Central memory CD4-positive, alpha-beta T cell (primary cell): ENCODE data around the gene DISP3.
A peak's percentile ranks its signal among the peaks of the same experiment; 100 is the strongest.

Experiments used
- DNase-seq: peaks from one replicate; pipeline ENCODE4 v3.0.0; 2022

The DISP3 gene

DNA sequence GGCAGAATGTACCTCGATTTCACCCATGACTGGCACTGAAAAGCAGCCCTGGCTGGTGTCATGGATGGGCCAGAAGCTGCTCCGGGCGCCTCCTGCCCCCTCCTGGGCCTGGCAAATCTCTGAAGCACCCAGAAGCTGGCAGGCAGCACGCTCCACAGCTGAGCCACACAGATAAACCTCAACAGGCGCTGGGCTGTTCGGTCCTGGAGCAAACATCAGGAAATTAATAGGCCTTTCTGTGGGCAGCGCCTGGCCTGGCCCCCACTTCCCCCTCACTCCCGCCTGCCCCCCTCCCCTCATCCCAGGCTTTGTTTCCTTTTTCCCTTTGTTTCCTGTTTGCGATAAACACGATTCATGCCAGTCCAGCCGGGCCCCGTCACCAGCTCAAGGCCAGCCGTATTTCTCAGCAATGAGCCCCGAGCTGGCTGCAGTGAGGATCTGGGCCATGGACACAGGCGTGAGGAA is 20.1 kb upstream of the DISP3 start:
- DNase-seq = no peak

DNA sequence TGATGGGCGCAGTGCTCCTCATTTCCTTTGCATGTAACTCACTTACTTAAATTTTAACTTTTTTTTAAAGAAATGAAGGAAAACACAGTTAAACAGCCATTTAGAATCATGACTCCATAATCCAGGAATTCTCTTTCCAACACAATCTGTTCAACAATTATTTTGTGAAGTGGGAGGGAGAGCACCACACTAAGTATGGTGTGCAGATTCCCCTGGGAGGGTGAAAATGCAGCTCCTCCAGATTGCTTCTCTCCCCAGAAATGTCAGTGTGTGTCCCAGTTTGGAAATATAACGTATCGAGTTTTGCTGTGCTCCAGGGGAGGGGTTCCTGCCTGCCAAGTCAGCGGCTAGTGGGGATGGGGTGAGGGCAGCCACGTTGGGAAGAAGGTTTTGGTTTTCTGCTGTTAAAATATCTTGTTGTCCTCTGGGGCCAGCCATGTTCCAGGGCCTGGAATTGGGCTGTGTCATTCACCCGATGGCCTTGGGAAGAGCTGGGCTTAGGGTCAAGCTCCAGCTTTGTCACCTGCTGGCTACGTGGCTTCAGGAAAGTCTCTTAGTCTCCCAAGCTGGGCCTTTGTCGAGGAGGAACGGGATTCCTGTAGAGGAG is 17.3 kb upstream of the DISP3 start:
- no peak for DNase-seq

DNA sequence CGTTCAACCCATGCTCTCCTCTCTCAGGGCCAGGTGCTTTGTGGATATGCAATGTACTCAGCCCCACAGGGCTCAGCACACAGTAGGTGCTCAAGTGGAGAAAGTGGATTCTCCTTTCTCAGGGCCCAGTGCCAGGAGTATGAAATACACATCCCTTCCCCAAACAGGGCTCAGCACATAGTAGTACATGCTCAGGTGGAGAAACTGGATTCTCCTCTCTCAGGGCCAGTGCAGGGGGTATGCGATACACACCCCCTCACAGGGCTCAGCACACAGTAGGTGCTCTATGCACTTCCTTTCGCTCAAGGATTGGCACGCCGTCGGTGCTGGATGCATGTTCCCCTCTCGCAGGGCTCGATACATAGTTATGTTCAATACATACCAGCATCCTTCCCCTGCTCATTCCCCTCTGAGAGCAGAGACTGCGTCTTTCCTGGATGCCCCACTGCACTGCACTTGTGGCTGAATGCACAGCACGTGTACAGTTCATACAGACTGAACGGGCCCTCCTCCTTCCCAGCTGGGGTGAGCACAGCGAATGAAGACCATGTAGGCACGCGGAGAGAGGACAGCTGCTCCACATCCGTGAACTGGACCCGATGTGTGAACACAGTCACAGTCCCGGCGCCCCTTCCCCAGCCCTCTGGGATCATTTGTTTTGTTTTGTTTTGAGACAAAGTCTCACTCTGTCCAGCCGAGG is 16.6 kb upstream of the DISP3 start:
- DNase-seq = no peak

DNA sequence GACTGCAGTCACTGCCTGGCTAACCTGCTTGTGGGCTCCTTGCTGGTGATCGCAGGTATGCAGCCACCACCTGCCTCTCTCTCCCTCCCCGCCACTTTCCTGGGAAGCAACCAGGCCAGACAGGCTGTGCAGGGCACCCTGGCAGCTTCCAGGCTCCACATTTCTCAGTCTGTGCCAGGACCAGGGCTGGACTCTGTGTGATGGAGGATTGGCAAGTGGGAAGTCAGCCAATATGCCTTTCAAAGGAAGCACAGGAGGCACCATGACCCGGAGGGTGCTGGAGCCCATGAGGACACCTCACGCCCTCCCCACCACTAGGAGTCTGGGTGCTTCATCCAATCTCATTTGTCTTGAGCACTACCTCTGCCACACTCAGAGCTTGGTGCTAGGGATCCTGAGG is 15.8 kb upstream of the DISP3 start:
- DNase-seq = no peak

DNA sequence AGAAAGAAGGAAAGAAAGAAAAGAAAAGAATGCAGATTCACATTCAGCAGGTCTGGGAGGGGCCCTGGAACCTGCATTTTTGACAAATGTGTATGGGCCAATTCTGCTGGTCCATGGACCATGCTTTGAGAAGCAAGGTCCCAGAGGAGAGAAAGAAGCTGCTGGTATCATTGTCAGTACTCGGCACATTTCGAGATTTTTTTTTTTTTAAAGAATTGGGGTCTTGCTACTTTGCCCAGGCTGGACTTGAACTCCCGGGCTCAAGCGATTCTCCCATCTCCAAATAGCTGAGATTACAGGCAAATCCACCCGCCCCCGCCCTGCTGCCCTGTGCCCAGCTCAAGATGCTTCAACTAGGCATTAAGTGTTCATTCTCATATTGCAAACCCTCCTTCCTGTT is 13.6 kb upstream of the DISP3 start:
- no peak for DNase-seq

GRCh38 chr1:11466416-11466815 is 12.5 kb upstream of the DISP3 start:
- DNase-seq = no peak

DNA sequence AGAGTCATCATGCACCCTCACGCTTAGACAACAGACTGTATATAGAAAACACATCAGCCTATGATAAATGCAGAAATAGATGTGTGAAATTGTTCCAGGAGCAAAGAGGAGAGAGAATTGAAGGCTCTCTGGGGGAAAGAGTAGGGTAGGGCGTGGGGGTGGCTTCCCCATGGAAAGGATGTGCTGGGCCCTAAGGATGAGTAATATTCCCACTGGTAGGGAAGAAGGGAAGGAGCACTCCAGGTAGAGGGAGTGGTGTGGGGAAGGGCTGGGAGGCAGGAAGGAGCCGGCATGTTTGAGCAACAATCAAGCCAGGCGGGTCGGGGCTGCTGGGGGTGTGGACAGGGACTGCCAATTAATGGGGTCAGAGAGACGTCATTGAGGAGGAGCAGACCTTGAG is 10.1 kb upstream of the DISP3 start:
- DNase-seq = no peak

DNA sequence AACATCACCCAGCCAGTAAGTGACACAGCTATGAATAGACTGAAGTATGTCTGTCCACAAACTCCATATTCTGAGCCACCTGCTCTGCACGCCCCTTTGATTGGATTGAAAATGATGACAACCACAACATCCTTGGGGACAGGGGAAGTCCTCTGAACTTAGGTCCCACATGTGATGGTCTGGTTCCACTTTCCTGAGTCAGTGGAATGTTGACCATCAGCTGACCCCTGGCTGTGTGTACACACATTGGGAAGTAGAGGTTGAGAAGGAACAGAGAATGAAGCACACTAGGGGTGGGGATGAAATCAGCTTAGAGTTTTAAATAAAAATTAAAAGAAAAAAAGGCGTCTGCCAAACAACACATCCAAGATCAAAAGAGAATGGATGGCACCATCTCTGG is 8.0 kb upstream of the DISP3 start:
- no peak for DNase-seq

- no peak for DNase-seq
These were observed 7.5 kb upstream of the DISP3 start for GRCh38 chr1:11471473-11471872.

DNA sequence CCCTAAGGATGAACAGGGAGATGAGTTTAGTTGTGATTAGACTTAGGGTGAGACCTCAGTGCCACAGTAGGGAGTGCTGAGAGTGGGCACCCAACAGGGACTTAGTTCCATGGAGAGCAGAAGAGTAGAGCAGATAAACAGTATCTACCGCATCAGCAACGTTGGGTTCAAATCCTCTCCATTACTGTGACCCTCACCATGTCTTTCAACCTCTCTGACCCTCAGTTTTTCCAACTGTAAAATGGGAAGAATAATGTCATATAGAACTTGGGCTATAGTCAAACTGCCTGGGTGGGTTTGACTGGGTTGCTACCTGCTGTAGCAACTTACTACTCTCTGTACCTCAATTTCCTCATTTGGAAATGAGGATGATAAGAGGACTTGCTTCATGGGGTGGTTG is 6.7 kb upstream of the DISP3 start:
- no peak for DNase-seq

- DNase-seq = no peak
These were observed 6.2 kb upstream of the DISP3 start for GRCh38 chr1:11472741-11473140.

DNA sequence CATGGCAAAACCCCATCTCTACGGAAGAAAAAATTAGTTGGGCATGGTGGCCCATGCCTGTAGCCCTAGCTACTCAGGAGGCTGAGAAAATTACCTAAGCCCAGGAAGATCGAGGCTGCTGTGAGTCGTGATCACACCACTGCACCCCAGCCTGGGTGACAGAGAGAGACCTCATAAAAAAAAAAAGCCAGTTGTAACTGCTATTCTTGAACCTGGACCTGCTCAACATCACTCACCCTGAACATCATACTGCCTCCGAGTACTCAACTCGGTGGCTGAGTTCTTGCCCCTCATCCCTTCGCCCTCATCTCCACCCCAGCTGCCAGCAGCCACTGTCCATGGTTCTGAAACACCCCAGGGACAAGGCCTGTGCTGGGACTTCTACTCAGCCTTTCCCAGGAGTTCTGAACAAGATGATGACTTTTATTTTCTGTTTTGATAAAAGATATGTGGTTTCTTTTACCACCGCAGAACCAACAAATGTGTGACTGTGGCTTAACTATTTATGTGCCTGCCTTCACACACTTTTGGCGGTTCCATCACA is 5.4 kb upstream of the DISP3 start:
- DNase-seq = peak; percentile 9

DNA sequence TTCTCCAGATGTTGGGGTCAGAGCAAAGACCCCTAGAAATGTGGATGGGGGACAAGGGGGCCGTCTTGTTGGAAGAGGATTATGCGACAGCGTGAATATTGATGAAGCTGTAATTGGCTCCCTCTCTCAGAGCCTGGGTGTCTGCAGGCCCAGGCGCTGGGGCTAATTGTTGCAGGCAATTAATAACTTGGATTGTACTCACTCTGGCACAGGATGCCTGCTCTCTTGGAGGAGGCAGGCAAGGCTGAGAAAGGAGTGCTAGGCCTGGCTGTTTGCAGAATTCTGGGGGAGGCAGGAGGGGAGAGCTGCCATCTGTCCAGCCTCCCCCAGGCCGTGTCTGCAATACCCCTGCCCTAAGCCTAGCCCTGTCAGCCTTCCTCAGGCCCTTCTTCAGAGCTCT is 4.1 kb upstream of the DISP3 start:
- no peak for DNase-seq

DNA sequence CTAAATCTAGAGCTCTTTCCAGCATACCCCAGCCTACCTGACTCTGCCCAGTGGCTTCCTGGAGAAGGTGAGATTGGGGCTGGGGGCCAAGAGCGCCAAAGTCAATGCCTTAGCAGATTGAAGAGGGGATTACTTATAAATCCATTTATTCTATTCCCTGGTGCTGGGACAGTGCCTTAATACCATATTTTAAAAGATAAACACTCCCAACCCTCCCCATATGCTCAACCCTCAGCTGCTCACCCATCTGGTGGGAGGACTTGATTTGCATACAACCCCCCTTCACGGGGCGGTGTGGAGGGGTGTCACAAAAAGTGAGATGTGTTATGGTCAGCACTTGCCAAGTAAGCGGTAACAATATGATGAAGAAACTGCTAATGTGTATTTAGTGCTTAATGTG is 3.2 kb upstream of the DISP3 start:
- DNase-seq = no peak

DNA sequence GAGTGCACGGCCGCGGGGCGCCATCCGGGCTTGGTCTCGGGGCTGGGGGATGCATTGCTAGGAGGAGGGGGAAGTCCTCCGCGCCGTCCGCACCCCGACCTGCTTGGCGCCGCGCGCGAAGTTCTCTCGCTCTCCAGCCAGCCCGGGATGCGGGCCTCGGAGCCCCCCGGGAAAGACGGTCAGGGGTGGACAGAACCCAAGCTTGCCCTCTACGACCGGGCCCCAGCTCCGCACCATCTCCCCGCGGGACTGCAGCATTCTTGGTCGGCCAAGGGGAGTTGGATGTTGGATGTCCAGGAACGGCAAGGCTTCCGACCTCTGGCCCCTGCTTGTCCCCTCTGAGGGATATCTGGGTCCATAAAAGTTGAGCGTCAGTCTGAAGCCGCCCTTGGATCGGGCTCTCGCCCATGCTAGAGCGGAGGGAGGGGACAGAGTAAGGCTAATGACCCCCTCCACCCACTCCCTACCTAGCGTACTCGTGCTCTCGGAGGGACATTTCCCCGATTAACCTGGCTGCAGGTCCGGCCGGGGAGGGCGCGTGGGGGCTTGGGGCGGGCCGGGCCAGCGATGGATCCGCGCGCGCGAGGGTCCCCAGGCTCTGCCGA is 522 bp downstream of the DISP3 start:
- DNase-seq = no peak

DNA sequence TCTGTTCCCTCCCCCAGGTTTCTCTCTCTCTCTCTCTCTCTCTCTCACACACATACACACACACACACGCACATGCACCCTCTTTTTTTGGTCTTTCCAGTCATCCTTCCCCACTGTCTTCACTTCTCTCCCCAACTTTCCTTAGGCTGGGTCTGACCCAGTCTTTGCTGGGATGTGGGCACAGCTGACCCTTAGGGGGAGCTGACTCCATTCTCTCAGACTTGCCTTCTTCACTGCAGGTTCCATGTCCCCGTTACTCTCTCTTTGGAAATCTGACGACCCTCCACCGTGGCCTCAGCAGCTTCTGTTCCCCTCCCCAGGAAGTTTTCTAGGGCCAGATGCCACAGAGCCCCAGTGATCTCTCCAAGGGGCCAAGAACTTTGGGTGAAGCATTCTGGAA is 2.1 kb downstream of the DISP3 start:
- DNase-seq = no peak

DNA sequence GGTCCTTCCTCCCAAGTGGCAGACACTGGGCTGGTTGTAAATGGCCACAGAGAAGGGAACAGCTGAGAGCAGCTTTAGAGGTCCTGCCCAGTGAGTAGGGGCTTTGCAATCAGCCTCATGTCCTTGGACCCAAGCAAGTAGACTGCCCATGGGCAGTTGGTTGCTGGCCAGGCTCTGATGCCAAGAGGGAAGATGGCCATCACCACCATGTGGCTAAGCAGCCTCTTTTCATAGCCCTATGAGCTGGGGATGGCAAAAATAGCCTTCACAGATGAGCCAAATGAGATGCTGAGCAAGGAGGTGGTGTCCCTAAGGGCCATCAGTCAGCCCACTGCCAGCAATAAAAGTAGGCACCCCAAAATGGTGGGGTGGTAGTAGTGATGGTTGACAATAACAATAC is 3.2 kb downstream of the DISP3 start:
- DNase-seq = no peak

- no peak for DNase-seq
These were observed 3.9 kb downstream of the DISP3 start for GRCh38 chr1:11482701-11483479.

GRCh38 chr1:11483581-11484320 is 4.8 kb downstream of the DISP3 start:
- DNase-seq = no peak

DNA sequence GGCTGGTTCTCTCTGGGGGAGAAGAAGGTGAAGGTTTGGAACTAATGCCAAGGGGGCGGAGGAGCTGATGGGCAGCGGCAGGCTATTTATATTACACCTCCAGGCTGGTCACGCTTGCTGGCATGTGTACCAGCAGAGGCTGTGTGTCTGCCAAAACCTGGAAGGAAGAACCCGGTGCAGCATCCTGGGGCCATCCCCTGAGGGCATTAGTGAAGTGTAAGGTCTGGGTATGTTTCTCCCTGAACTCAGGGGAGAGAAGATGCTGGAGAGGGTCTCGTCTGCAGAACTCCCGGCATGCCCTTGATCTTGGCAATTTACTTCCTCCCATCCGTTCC is 5.3 kb downstream of the DISP3 start:
- DNase-seq = no peak

- DNase-seq = no peak
These were observed 6.2 kb downstream of the DISP3 start for GRCh38 chr1:11485191-11485590.

GRCh38 chr1:11486231-11487009 is 7.5 kb downstream of the DISP3 start:
- no peak for DNase-seq
